Body of pancreas (tissue), 4 donors: ENCODE data around the gene MMAA. TPM values are rescaled to one million over a fixed set of nuclear protein-coding genes. Genes with fewer than 3 reads are reported as not detected.

Source experiments
- ATAC-seq: fragments of 150-250 bp; one replicate; pipeline ENCODE4 v1.9.1; 2016
- DNase-seq, 4 donors: peaks; one replicate each; pipeline ENCODE4 v3.0.0-alpha.2; 2019
- H3K27ac ChIP-seq, 4 donors: fragments of 200-600 bp; sonication (generic); 1 replicate in 3 of 4; 2 replicates in 1 of 4; pipeline versions ENCODE4 v1.5.1 to v1.6.1; 2016 to 2019; ENCODE audit warnings: mild to moderate bottlenecking in 1 of 4, mixed read lengths in 1 of 4, moderate library complexity in 1 of 4
- H3K27me3 ChIP-seq, 2 donors: fragments of 200-600 bp; sonication (generic); one replicate each; pipeline ENCODE4 v1.6.0; 2016; ENCODE audit warnings: mild to moderate bottlenecking in 1 of 2
- H3K36me3 ChIP-seq, 2 donors: fragments of 200-600 bp; sonication (generic); replicated peaks in 1 of 2; 2 replicates each; pipeline ENCODE4 v1.5.1; 2016; ENCODE audit warnings: low read depth in 2 of 2; ENCODE audit not compliant: insufficient read depth in 1 of 2
- H3K4me1 ChIP-seq: fragments of 200-600 bp; sonication (generic); one replicate; pipeline ENCODE4 v1.6.0; 2016
- H3K4me3 ChIP-seq, 2 donors: fragments of 200-600 bp; sonication (generic); 1 replicate in 1 of 2; 2 replicates in 1 of 2; pipeline ENCODE4 v1.5.1; 2016 to 2019
- H3K9me3 ChIP-seq, 3 donors: fragments of 200-600 bp; sonication (generic); 1 replicate in 2 of 3; 2 replicates in 1 of 3; pipeline ENCODE4 v1.5.1; 2016
- CTCF ChIP-seq, 7 experiments: fragments of 450-650 bp in 4 of 7; fragments of 200-600 bp in 3 of 7; sonication (generic) in 3 of 7; IDR thresholded peaks; one replicate each; pipeline ENCODE4 v1.5.1; 2016 to 2019; ENCODE audit warnings: antibody characterized with exemption in 7 of 7
- POLR2A ChIP-seq, 3 donors: fragments of 450-650 bp; IDR thresholded peaks; one replicate each; pipeline ENCODE4 v1.6.1; 2016; ENCODE audit warnings: antibody characterized with exemption in 3 of 3, mild to moderate bottlenecking in 2 of 3
- WGBS, 2 donors: methylation state at CpG; one replicate each; pipeline ENCODE4 v1.1.5; 2017; 5-methylcytosine and 5-hydroxymethylcytosine counted together
- intact Hi-C: fragments of 100-400 bp; cut with DNase I; formaldehyde crosslinking; loops from one replicate; pipeline ENCODE4 v1.15.1; 2023
- total RNA-seq, 2 donors: library from RNA; depleted of rRNA; stranded (reverse); fragments of >200 nt; gene quantifications; one replicate each; pipeline ENCODE4 v1.1.0, GENCODE V29; 2016

MMAA gene
- total RNA-seq, 2 donors from 2014 or later, result 2.1 to 6.9 TPM

GRCh38 chr4:145679991-145680455 lies 60.8 kb downstream of the MMAA start, which contains the start of gene C4orf51:
Gene C4orf51, plus strand, starts transcription at chr4:145680146. Its CDS starts 58 bp downstream, at chr4:145680204.
- 23 to 26% methylated on average over 6 of the region's 6 CpGs for WGBS, 2 donors
- H3K27ac ChIP-seq, result peak within 1 kb of the TSS in 3 of 4 donors; percentile 24 to 71 (median 52)
- TF ChIP-seq CTCF (IDR thresholded peaks at IDR 0.05) (no peak), POLR2A (IDR thresholded peaks at IDR 0.05) (no peak)
- peak; percentile 87 for ATAC-seq
- DNase-seq, result peak in 3 of 4 donors; percentile 19 to 52 (median 20)
- intact Hi-C loops, result no loop called here
- no peak within 1 kb of the TSS for H3K4me3 ChIP-seq
- no peaks in the 10 kb centered on the region for H3K36me3 ChIP-seq
- no peaks in the 10 kb centered on the region for H3K9me3 ChIP-seq
- H3K4me1 ChIP-seq, result peaks cover 29% of the 10 kb centered on the region
- no peaks in the 10 kb centered on the region for H3K27me3 ChIP-seq

GRCh38 chr4:145680902-145681301 lies 61.7 kb downstream of the MMAA start:
- Histone ChIP-seq H3K9me3 (no peaks in the 10 kb centered on the region), H3K27me3 (no peaks in the 10 kb centered on the region), H3K27ac (no peak overlapping the region), H3K4me3 (no peak overlapping the region), H3K36me3 (no peaks in the 10 kb centered on the region), H3K4me1 (peaks cover 29% of the 10 kb centered on the region)
- intact Hi-C loops, result no loop called here
- ATAC-seq (no peak), DNase-seq (no peak)
- 63 to 84% methylated on average over 1 of the region's 1 CpG for WGBS, 2 donors
- TF ChIP-seq POLR2A (IDR thresholded peaks at IDR 0.05) (no peak), CTCF (IDR thresholded peaks at IDR 0.05) (no peak)

- no peak overlapping the region for H3K27ac ChIP-seq
- intact Hi-C loops, result no loop called here
- no peak overlapping the region for H3K4me3 ChIP-seq
- TF ChIP-seq CTCF (IDR thresholded peaks at IDR 0.05) (no peak), POLR2A (IDR thresholded peaks at IDR 0.05) (no peak)
- no peaks in the 10 kb centered on the region for H3K9me3 ChIP-seq
- no peaks in the 10 kb centered on the region for H3K36me3 ChIP-seq
- peaks cover 29% of the 10 kb centered on the region for H3K4me1 ChIP-seq
- ATAC-seq, result no peak
- no peaks in the 10 kb centered on the region for H3K27me3 ChIP-seq
- no peak for DNase-seq
These were observed 62.3 kb downstream of the MMAA start for GRCh38 chr4:145681518-145681917.

GRCh38 chr4:145681956-145682355 lies 62.8 kb downstream of the MMAA start:
- DNase-seq (no peak), ATAC-seq (no peak)
- peaks cover 29% of the 10 kb centered on the region for H3K4me1 ChIP-seq
- H3K27me3 ChIP-seq, result no peaks in the 10 kb centered on the region
- H3K36me3 ChIP-seq, result no peaks in the 10 kb centered on the region
- 90 to 96% methylated on average over 1 of the region's 1 CpG for WGBS, 2 donors
- intact Hi-C loops, result no loop called here
- no peaks in the 10 kb centered on the region for H3K9me3 ChIP-seq
- no peak overlapping the region for H3K4me3 ChIP-seq
- H3K27ac ChIP-seq, result no peak overlapping the region
- TF ChIP-seq CTCF (IDR thresholded peaks at IDR 0.05) (no peak), POLR2A (IDR thresholded peaks at IDR 0.05) (no peak)

GRCh38 chr4:145686991-145687390 lies 67.8 kb downstream of the MMAA start:
- H3K4me3 ChIP-seq, result no peak overlapping the region
- H3K27ac ChIP-seq, result no peak overlapping the region
- WGBS, 2 donors, result 50 to 96% methylated on average over 1 to 2 of the region's 2 CpGs
- DNase-seq (no peak), ATAC-seq (no peak)
- intact Hi-C loops, result no loop called here
- H3K9me3 ChIP-seq, result no peaks in the 10 kb centered on the region
- H3K4me1 ChIP-seq, result peaks cover under 1% of the 10 kb centered on the region
- no peaks in the 10 kb centered on the region for H3K36me3 ChIP-seq
- H3K27me3 ChIP-seq, result no peaks in the 10 kb centered on the region
- TF ChIP-seq POLR2A (IDR thresholded peaks at IDR 0.05) (no peak), CTCF (IDR thresholded peaks at IDR 0.05) (no peak)
